Ascending aorta (tissue), 2 donors: ENCODE data around the gene TMEM181. TPM values are rescaled to one million over a fixed set of nuclear protein-coding genes. Genes with fewer than 3 reads are reported as not detected.
A peak's percentile ranks its signal among the peaks of the same experiment; 100 is the strongest.

Experiments
- DNase-seq, 2 donors: peaks; one replicate each; pipeline ENCODE4 v3.0.0-alpha.2; 2019; ENCODE audit warnings: low spot score in 2 of 2
- H3K27ac ChIP-seq, 2 donors: fragments of 200-600 bp; sonication (generic); one replicate each; pipeline ENCODE4 v1.5.1; 2016 to 2017; ENCODE audit warnings: mild to moderate bottlenecking in 1 of 2
- H3K27me3 ChIP-seq: fragments of 200-600 bp; sonication (generic); one replicate; pipeline ENCODE4 v1.5.1; 2017
- H3K36me3 ChIP-seq, 2 donors: fragments of 200-600 bp; sonication (generic); one replicate each; pipeline ENCODE4 v1.5.1; 2016
- H3K4me1 ChIP-seq, 2 donors: fragments of 200-600 bp; sonication (generic); one replicate each; pipeline ENCODE4 v1.5.1; 2016 to 2017; ENCODE audit warnings: mild to moderate bottlenecking in 1 of 2
- H3K4me3 ChIP-seq, 2 donors: fragments of 200-600 bp; sonication (generic); one replicate each; pipeline ENCODE4 v1.5.1; 2016 to 2017; ENCODE audit warnings: mild to moderate bottlenecking in 1 of 2
- H3K9me3 ChIP-seq, 2 donors: fragments of 200-600 bp; sonication (generic); one replicate each; pipeline ENCODE4 v1.5.1; 2016
- intact Hi-C: fragments of 100-400 bp; cut with DNase I; formaldehyde crosslinking; loops from one replicate; pipeline ENCODE4 v1.15.1; 2023
- total RNA-seq: library from RNA; depleted of rRNA; stranded (reverse); fragments of >200 nt; gene quantifications from one replicate; pipeline ENCODE4 v1.1.0, GENCODE V29; 2016
- TF ChIP-seq, protein P1 (sequence below), 3 experiments: fragments of 200-600 bp in 2 of 3; fragments of 450-650 bp in 1 of 3; sonication (generic) in 2 of 3; IDR thresholded peaks; one replicate each; pipeline ENCODE4 v1.5.1; 2016 to 2019; ENCODE audit warnings: antibody characterized with exemption in 3 of 3, mild to moderate bottlenecking in 1 of 3, moderate library complexity in 1 of 3

The TMEM181 gene
- total RNA-seq, 1 donor from 2014 or later: 16.3 TPM

DNA sequence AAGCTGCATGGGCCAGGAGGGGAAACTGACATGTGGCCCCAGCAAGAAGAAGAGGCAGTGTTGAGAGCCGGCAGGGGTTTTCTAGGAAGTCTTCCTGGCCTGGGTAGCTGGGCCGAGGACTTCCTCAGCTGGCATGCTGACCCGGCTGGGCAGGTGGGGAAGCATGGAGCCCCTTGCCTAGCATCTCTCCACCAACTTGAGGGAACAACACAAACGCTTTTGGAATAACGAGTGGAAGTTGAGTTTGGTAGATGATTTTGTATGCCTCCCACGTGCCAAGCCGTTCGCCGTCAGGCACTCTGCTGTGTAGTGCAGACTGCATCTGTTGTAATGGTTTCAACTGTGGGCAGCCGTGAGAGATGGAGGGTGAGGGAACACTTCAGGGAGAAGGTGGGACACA is 7.3 kb downstream of the TMEM181 start:
- DNase-seq: peak in 1 of 2 donors; percentile 7
- no peaks in the 10 kb centered on the region for H3K9me3 ChIP-seq
- peaks cover 0 to 7% of the 10 kb centered on the region in 2 donors for H3K36me3 ChIP-seq
- TF ChIP-seq, protein P1, sequence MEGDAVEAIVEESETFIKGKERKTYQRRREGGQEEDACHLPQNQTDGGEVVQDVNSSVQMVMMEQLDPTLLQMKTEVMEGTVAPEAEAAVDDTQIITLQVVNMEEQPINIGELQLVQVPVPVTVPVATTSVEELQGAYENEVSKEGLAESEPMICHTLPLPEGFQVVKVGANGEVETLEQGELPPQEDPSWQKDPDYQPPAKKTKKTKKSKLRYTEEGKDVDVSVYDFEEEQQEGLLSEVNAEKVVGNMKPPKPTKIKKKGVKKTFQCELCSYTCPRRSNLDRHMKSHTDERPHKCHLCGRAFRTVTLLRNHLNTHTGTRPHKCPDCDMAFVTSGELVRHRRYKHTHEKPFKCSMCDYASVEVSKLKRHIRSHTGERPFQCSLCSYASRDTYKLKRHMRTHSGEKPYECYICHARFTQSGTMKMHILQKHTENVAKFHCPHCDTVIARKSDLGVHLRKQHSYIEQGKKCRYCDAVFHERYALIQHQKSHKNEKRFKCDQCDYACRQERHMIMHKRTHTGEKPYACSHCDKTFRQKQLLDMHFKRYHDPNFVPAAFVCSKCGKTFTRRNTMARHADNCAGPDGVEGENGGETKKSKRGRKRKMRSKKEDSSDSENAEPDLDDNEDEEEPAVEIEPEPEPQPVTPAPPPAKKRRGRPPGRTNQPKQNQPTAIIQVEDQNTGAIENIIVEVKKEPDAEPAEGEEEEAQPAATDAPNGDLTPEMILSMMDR (IDR thresholded peaks at IDR 0.05): no peak
- intact Hi-C loops: loop anchor here (10.0 kb wide), 1 partner anchor 248 kb away; the partner anchor contains the start of gene EZR
- H3K27ac ChIP-seq: no peak overlapping the region
- no peaks in the 10 kb centered on the region for H3K4me1 ChIP-seq
- H3K27me3 ChIP-seq: no peaks in the 10 kb centered on the region
- no peak overlapping the region for H3K4me3 ChIP-seq

DNA sequence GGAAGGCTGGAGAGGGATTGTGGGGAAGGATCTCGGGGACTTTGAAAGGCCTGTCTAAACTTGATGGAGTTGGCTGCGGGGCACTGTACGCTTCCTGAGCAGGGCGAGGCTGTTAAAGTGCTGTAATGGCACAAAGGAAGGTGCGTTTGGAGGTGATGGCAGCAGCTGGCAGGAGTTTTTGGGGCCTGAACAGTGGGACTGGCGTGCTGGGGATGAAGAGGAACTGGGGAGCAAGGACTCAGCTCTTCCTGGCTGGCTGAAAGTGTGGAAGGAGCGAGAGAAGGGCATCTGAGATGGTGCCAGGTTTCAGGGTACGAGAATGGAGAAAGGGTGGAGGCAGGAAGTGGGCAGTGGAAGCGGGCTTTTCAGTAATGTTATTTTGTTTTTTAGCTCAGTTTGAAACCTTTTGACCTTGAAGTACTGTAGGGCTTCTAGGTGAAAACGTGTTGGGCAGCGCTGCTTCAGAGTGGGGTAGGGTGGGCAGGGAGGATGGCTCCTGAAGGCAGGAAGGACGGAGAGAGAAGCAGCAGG is 8.0 kb downstream of the TMEM181 start:
- Histone ChIP-seq H3K4me1 (no peaks in the 10 kb centered on the region), H3K36me3 (peaks cover 0 to 9% of the 10 kb centered on the region in 2 donors), H3K27me3 (no peaks in the 10 kb centered on the region), H3K9me3 (no peaks in the 10 kb centered on the region), H3K4me3 (no peak overlapping the region), H3K27ac (no peak overlapping the region)
- TF ChIP-seq, protein P1 (IDR thresholded peaks at IDR 0.05): no peak
- intact Hi-C loops: loop anchor here (10.0 kb wide), 1 partner anchor 247 kb away; the partner anchor contains the start of gene EZR
- DNase-seq: peak in 1 of 2 donors; percentile 35

DNA sequence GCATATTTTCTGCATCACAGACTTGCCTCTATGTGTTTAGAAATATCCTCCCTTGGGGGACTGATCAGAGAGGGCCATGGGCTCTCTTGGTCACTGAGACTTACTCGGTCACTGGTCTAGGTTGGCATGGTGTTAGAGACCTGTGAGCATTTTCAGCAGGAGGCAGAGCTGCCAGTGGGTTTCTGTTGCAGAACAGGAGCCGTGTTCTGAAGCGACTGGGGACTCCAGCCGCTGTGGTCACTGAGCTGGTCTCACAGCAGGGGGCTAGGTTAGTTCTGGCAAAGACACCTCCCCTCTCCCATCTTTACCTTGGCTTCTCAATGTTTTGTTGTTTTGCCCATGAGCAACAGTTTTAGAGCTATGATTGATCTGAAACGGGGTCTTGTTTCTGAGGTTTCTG is 8.7 kb downstream of the TMEM181 start:
- Histone ChIP-seq H3K4me1 (no peaks in the 10 kb centered on the region), H3K27ac (no peak overlapping the region), H3K9me3 (no peaks in the 10 kb centered on the region), H3K4me3 (no peak overlapping the region), H3K27me3 (no peaks in the 10 kb centered on the region), H3K36me3 (peaks cover 0 to 9% of the 10 kb centered on the region in 2 donors)
- TF ChIP-seq, protein P1 (IDR thresholded peaks at IDR 0.05): no peak
- intact Hi-C loops: loop anchor here (10.0 kb wide), 1 partner anchor 246 kb away; the partner anchor contains the start of gene EZR
- DNase-seq: peak in 1 of 2 donors; percentile 1

DNA sequence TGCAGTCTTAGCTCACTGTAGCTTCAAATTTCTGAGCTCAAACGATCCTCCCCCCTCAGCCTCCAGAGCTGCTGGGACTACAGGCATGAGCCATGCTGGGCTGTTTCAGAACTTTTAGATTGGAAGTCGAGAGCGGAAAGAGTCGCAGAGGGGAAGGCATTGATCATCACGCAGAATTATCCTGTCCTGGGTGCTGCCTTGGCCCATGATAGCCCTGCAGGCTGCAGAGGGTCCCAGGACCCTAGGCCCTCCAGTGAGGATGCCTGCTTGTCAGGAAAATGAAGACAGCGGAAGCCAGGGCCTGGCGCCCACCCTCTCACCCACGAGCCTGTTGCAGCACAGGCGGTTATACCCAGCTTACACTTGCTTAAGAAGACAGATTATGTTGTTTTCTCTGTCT is 9.1 kb downstream of the TMEM181 start:
- TF ChIP-seq, protein P1 (IDR thresholded peaks at IDR 0.05): no peak
- no peaks in the 10 kb centered on the region for H3K9me3 ChIP-seq
- no peaks in the 10 kb centered on the region for H3K27me3 ChIP-seq
- H3K27ac ChIP-seq: no peak overlapping the region
- intact Hi-C loops: loop anchor here (10.0 kb wide), 1 partner anchor 246 kb away; the partner anchor contains the start of gene EZR
- peaks cover 0 to 9% of the 10 kb centered on the region in 2 donors for H3K36me3 ChIP-seq
- no peak overlapping the region for H3K4me3 ChIP-seq
- DNase-seq: peak in 1 of 2 donors; percentile 31
- H3K4me1 ChIP-seq: no peaks in the 10 kb centered on the region

DNA sequence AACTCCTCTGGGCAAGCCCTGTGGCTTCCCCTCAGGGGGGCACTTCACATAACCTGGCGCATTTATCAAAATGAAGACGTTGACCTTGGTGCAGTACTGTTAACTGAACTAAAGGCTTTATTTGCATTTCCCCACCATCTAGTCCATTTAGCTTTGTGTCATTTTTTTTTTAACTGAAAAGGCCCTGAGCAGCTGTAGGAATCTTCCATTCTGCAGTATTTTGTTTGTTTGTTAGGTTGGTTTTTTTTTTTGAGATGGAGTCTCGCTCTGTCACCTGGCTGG is 10.7 kb downstream of the TMEM181 start:
- H3K4me3 ChIP-seq: no peak overlapping the region
- TF ChIP-seq, protein P1 (IDR thresholded peaks at IDR 0.05): no peak
- peaks cover 0 to 9% of the 10 kb centered on the region in 2 donors for H3K36me3 ChIP-seq
- no peak overlapping the region for H3K27ac ChIP-seq
- no peaks in the 10 kb centered on the region for H3K27me3 ChIP-seq
- no peaks in the 10 kb centered on the region for H3K4me1 ChIP-seq
- no peaks in the 10 kb centered on the region for H3K9me3 ChIP-seq
- intact Hi-C loops: no loop called here
- DNase-seq: no peak
